RWPE2 (cell line): ENCODE data around the gene LARGE1.
"Not testable (repeated sequence)": the region's sequence is repeated elsewhere in the genome, so short reads cannot be mapped to it uniquely, and the experiment has no call there.

Source experiments
- ATAC-seq: fragments of 200-7000 bp; cut with Tn5 transposase; 3 replicates; pipeline ENCODE4 v1.9.1; 2021; ENCODE audit warnings: low read depth
- DNase-seq: peaks from one replicate; pipeline ENCODE4 v3.0.0-alpha.2; 2020; ENCODE audit warnings: low spot score
- H3K27ac ChIP-seq: fragments of 450-650 bp; 2 replicates; pipeline ENCODE4 v1.5.1; 2017; ENCODE audit warnings: mild to moderate bottlenecking; ENCODE audit not compliant: poor library complexity, severe bottlenecking
- H3K27me3 ChIP-seq: fragments of 250-450 bp; sonication (Bioruptor Pico); 2 replicates; pipeline ENCODE4 v1.5.1; 2021; ENCODE audit warnings: mild to moderate bottlenecking, moderate library complexity; ENCODE audit not compliant: insufficient read depth, poor library complexity, severe bottlenecking
- H3K36me3 ChIP-seq: fragments of 250-450 bp; sonication (Bioruptor Pico); 2 replicates; pipeline ENCODE4 v1.5.1; 2020; ENCODE audit warnings: low read depth, mild to moderate bottlenecking, moderate library complexity
- H3K4me1 ChIP-seq: fragments of 250-450 bp; sonication (Bioruptor Pico); 2 replicates; pipeline ENCODE4 v1.5.1; 2021; ENCODE audit warnings: mild to moderate bottlenecking, moderate library complexity; ENCODE audit not compliant: insufficient read depth, poor library complexity, severe bottlenecking
- H3K4me3 ChIP-seq: fragments of 250-450 bp; sonication (Bioruptor Pico); 2 replicates; pipeline ENCODE4 v1.5.1; 2021; ENCODE audit warnings: mild to moderate bottlenecking, moderate library complexity; ENCODE audit not compliant: severe bottlenecking
- H3K9me3 ChIP-seq: fragments of 250-450 bp; sonication (Bioruptor Pico); 2 replicates; pipeline ENCODE4 v1.5.1; 2021; ENCODE audit warnings: mild to moderate bottlenecking, moderate library complexity; ENCODE audit not compliant: severe bottlenecking
- CTCF ChIP-seq: fragments of 450-650 bp; IDR thresholded peaks from one replicate; pipeline ENCODE4 v1.5.1; 2017; ENCODE audit warnings: mild to moderate bottlenecking, moderate library complexity; ENCODE audit not compliant: poor library complexity, severe bottlenecking

Gene LARGE1

GRCh38 chr22:33860386-33860785, 59.9 kb downstream of the LARGE1 start:
- Histone ChIP-seq H3K36me3 (no peaks in the 10 kb centered on the region), H3K9me3 (no peaks in the 10 kb centered on the region), H3K4me1 (no peaks in the 10 kb centered on the region), H3K27me3 (no peaks in the 10 kb centered on the region), H3K4me3 (no peak overlapping the region), H3K27ac (no peak overlapping the region)
- ATAC-seq (no peak), DNase-seq (no peak)
- no peak for TF ChIP-seq CTCF

- no peaks in the 10 kb centered on the region for H3K4me1 ChIP-seq
- no peak overlapping the region for H3K27ac ChIP-seq
- H3K4me3 ChIP-seq, result no peak overlapping the region
- H3K9me3 ChIP-seq, result no peaks in the 10 kb centered on the region
- H3K27me3 ChIP-seq, result no peaks in the 10 kb centered on the region
- H3K36me3 ChIP-seq, result no peaks in the 10 kb centered on the region
- no peak for ATAC-seq
- TF ChIP-seq CTCF, result no peak
- DNase-seq, result no peak
Measured at GRCh38 chr22:33859311-33859710, 61.0 kb downstream of the LARGE1 start.

GRCh38 chr22:33858653-33859052, 61.6 kb downstream of the LARGE1 start:
- not testable (repeated sequence) for ATAC-seq, H3K4me3 ChIP-seq, H3K27me3 ChIP-seq, H3K9me3 ChIP-seq, DNase-seq, H3K36me3 ChIP-seq, H3K27ac ChIP-seq, H3K4me1 ChIP-seq

- not testable (repeated sequence) for H3K36me3 ChIP-seq, ATAC-seq, H3K27me3 ChIP-seq, H3K4me1 ChIP-seq, H3K9me3 ChIP-seq, DNase-seq, H3K4me3 ChIP-seq, H3K27ac ChIP-seq
Measured at GRCh38 chr22:33857767-33858166, 62.5 kb downstream of the LARGE1 start.

- TF ChIP-seq CTCF, result no peak
- no peak for DNase-seq
Measured at GRCh38 chr22:33854724-33855123, 65.6 kb downstream of the LARGE1 start.

DNA sequence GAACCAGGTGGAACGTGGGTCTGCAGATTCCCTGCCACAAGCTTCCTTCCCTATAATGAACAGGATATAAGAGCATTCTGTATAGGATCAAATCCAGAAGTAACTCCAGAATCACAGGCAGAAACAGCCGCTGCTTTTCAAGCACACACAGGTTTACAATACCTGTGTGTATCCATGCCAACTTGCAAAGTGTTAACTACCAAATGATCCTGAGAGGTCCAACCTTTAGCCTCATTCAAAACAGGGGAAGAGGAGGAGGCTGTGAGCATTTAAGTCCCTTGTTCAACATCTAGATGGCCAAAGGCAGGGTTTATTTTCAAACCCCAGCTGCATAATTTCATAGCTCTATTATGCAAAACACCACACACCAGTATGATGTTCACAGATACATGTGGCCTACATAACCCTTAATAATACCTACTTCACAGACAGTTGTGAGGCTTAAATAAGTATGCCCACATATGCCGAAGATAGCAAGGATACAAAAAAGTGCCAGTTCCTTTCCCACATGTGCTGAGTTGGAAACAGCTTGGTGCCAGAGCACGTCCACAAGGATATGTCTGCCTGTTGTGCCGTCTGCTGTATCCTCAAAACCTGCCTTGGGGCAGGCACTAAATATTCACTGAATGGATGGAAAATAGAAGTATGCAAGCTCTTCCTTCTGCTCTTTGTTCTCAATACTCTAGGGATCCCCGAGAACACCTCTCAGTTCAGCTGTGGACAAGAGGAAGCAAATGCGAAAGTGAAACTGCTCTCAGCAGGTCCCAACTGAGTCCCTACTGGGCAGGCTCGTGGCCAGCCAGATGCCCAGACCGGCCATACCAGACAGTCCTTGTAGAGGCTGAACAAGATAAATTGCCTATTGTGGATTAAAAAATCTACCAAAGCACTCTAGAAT, 66.8 kb downstream of the LARGE1 start:
- Histone ChIP-seq H3K9me3 (no peaks in the 10 kb centered on the region), H3K27ac (no peak overlapping the region), H3K4me1 (no peaks in the 10 kb centered on the region), H3K4me3 (peak overlapping the region; percentile 27), H3K27me3 (no peaks in the 10 kb centered on the region), H3K36me3 (no peaks in the 10 kb centered on the region)
- ATAC-seq (peak; percentile 88), DNase-seq (no peak)
- TF ChIP-seq CTCF, result no peak

More at GRCh38 chr22:33854724-33855123, 65.6 kb downstream of the LARGE1 start:
- Histone ChIP-seq H3K27ac (no peak overlapping the region), H3K36me3 (no peaks in the 10 kb centered on the region), H3K4me1 (no peaks in the 10 kb centered on the region), H3K4me3 (no peak overlapping the region), H3K9me3 (no peaks in the 10 kb centered on the region), H3K27me3 (no peaks in the 10 kb centered on the region)
- no peak for ATAC-seq
